Measurements from ENCODE around the gene CLIC1.
A peak's percentile ranks its signal among the peaks of the same experiment; 100 is the strongest.

CLIC1 gene

GRCh38 chr6:31776989-31777666, 40.8 kb upstream of the CLIC1 start, which contains the start of gene VWA7:
Gene VWA7 (minus strand): TSS chr6:31777328. CDS start chr6:31776779, 549 bp downstream.
- TF ChIP-seq CTCF (IDR thresholded peaks at IDR 0.05; ENCODE audit: control extremely low read depth, extremely low read depth, low read depth, missing control alignments), result no peak
- POLR2A ChIA-PET, result interaction anchor here (0.5 to 0.9 kb wide), 3 partner anchors 50 to 80 kb away, joined by 3 to 5 read pairs (median 4); partner anchors contain the start of gene HSPA1B
- CTCF ChIA-PET, result interaction anchor here (1.0 to 1.8 kb wide), 5 partner anchors 9 to 47 kb away, joined by 3 to 6 read pairs (median 3); partner anchors contain the start of gene LSM2
- DNase-seq (ENCODE audit: extremely low spot score), result peak; percentile 93

- TF ChIP-seq CTCF (IDR thresholded peaks at IDR 0.05; ENCODE audit: control extremely low read depth, extremely low read depth, low read depth, missing control alignments), result no peak
- CTCF ChIA-PET, result interaction anchor here (1.1 kb wide), 1 partner anchor 15 kb away, joined by 3 read pairs; no protein-coding TSS in a partner anchor
- DNase-seq (ENCODE audit: extremely low spot score), result no peak
- POLR2A ChIA-PET, result no interaction called here
Observed at GRCh38 chr6:31776485-31776988, 40.2 kb upstream of the CLIC1 start.

- CTCF ChIA-PET, result interaction anchor here (1.0 to 2.8 kb wide), 5 partner anchors 8 to 349 kb away, joined by 3 to 10 read pairs (median 4); no protein-coding TSS in a partner anchor
- DNase-seq (ENCODE audit: extremely low spot score), result no peak
- TF ChIP-seq CTCF (IDR thresholded peaks at IDR 0.05; ENCODE audit: control extremely low read depth, extremely low read depth, low read depth, missing control alignments), result no peak
- POLR2A ChIA-PET, result interaction anchor here (0.7 kb wide), 1 partner anchor 406 kb away, joined by 6 read pairs; no protein-coding TSS in a partner anchor
Observed at GRCh38 chr6:31775633-31776484, 39.5 kb upstream of the CLIC1 start.

GRCh38 chr6:31775184-31775583, 38.9 kb upstream of the CLIC1 start:
- ChIA-PET POLR2A (interaction anchor here (0.7 kb wide), 1 partner anchor 407 kb away, joined by 6 read pairs; no protein-coding TSS in a partner anchor), CTCF (interaction anchor here (1.0 to 2.8 kb wide), 7 partner anchors 9 to 349 kb away, joined by 3 to 10 read pairs (median 4); partner anchors contain the start of gene LSM2)
- DNase-seq (ENCODE audit: extremely low spot score), result no peak
- TF ChIP-seq CTCF (IDR thresholded peaks at IDR 0.05; ENCODE audit: control extremely low read depth, extremely low read depth, low read depth, missing control alignments), result no peak

- POLR2A ChIA-PET, result interaction anchor here (0.7 to 1.4 kb wide), 2 partner anchors 24 to 207 kb away, joined by 4 read pairs; partner anchors contain the start of gene VARS1
- DNase-seq (ENCODE audit: extremely low spot score), result no peak
- no peak for TF ChIP-seq CTCF (IDR thresholded peaks at IDR 0.05; ENCODE audit: control extremely low read depth, extremely low read depth, low read depth, missing control alignments)
- CTCF ChIA-PET, result interaction anchor here (1.0 to 4.0 kb wide), 5 partner anchors 19 to 59 kb away, joined by 3 to 73 read pairs (median 4); partner anchors contain the start of genes CLIC1, MSH5 and VARS1
Observed at GRCh38 chr6:31771992-31772358, 35.6 kb upstream of the CLIC1 start.

GRCh38 chr6:31770860-31771259, 34.5 kb upstream of the CLIC1 start:
- ChIA-PET POLR2A (no interaction called here), CTCF (interaction anchor here (1.0 to 4.0 kb wide), 16 partner anchors 9 to 196 kb away, joined by 3 to 73 read pairs (median 12); partner anchors contain the start of genes CLIC1, DDAH2, LSM2 and MSH5)
- TF ChIP-seq CTCF (IDR thresholded peaks at IDR 0.05; ENCODE audit: control extremely low read depth, extremely low read depth, low read depth, missing control alignments), result no peak

More at GRCh38 chr6:31770860-31771259, 34.5 kb upstream of the CLIC1 start:
- DNase-seq (ENCODE audit: extremely low spot score), result no peak
